Fibroblast of lung (primary cell): ENCODE results near the gene SLC25A23. TPM values are rescaled to one million over a fixed set of nuclear protein-coding genes. Genes with fewer than 3 reads are reported as not detected.

Source experiments
- DNase-seq, 2 donors: peaks; one replicate each; pipeline versions ENCODE4 v3.0.0 to v3.0.0-alpha.2; 2010; ENCODE audit warnings: low read depth in 2 of 2
- H2AFZ ChIP-seq: 2 replicates; pipeline ENCODE4 v1.5.1; 2012; ENCODE audit warnings: low read length, control low read depth, inconsistent platforms
- H3K27ac ChIP-seq: 2 replicates; pipeline ENCODE4 v1.5.1; 2011; ENCODE audit warnings: low read length, control low read depth; ENCODE audit not compliant: insufficient read depth
- H3K27me3 ChIP-seq: 2 replicates; pipeline ENCODE4 v1.5.1; 2011; ENCODE audit warnings: mild to moderate bottlenecking, low read length; ENCODE audit not compliant: control insufficient read depth, insufficient read depth
- H3K36me3 ChIP-seq: 2 replicates; pipeline ENCODE4 v1.5.1; 2011; ENCODE audit warnings: low read length; ENCODE audit not compliant: control insufficient read depth, insufficient read depth
- H3K4me1 ChIP-seq: 2 replicates; pipeline ENCODE4 v1.5.1; 2011; ENCODE audit warnings: low read length; ENCODE audit not compliant: control insufficient read depth, insufficient read depth; ENCODE audit errors: extremely low read depth
- H3K4me2 ChIP-seq: 2 replicates; pipeline ENCODE4 v1.5.1; 2011; ENCODE audit warnings: low read length, control low read depth; ENCODE audit not compliant: insufficient read depth; ENCODE audit errors: extremely low read depth
- H3K4me3 ChIP-seq, 4 experiments: fragments of 200-600 bp in 1 of 4; sonication (generic) in 1 of 4; replicated peaks in 1 of 4; 2 replicates each; pipeline ENCODE4 v1.5.1; 2011 to 2016; ENCODE audit warnings: low read length in 4 of 4, low read depth in 3 of 4, mild to moderate bottlenecking in 3 of 4, control low read depth in 2 of 4, inconsistent platforms in 1 of 4, mixed read lengths in 1 of 4; ENCODE audit not compliant: insufficient read depth in 1 of 4; ENCODE audit errors: control extremely low read depth in 1 of 4
- H3K79me2 ChIP-seq: 2 replicates; pipeline ENCODE4 v1.5.1; 2012; ENCODE audit warnings: mild to moderate bottlenecking, low read length, inconsistent platforms; ENCODE audit not compliant: control insufficient read depth, insufficient read depth
- H3K9ac ChIP-seq: 2 replicates; pipeline ENCODE4 v1.5.1; 2011; ENCODE audit warnings: mild to moderate bottlenecking, low read length, control low read depth; ENCODE audit not compliant: insufficient read depth
- H3K9me3 ChIP-seq: 2 replicates; pipeline ENCODE4 v1.5.1; 2012; ENCODE audit warnings: low read depth, low read length; ENCODE audit not compliant: control insufficient read depth, insufficient read depth
- H4K20me1 ChIP-seq: 2 replicates; pipeline ENCODE4 v1.5.1; 2011; ENCODE audit warnings: low read length; ENCODE audit not compliant: control insufficient read depth, insufficient read depth; ENCODE audit errors: extremely low read depth
- CTCF ChIP-seq, 2 donors: IDR thresholded peaks in 1 of 2; conservative IDR thresholded peaks in 1 of 2; 1 replicate in 1 of 2; 2 replicates in 1 of 2; pipeline ENCODE4 v1.5.1; 2011 to 2012; ENCODE audit warnings: low read length in 2 of 2, control low read depth in 1 of 2, inconsistent platforms in 1 of 2, low read depth in 1 of 2, mild to moderate bottlenecking in 1 of 2
- EZH2 ChIP-seq: IDR thresholded peaks from 2 replicates; pipeline ENCODE4 v1.5.1; 2012; ENCODE audit warnings: low read length, control low read depth, mild to moderate bottlenecking; ENCODE audit errors: missing control alignments
- polyA plus RNA-seq, 2 donors: library from polyadenylated mRNA; depleted of rRNA in 1 of 2; stranded (reverse) in 1 of 2; unstranded in 1 of 2; fragments of >200 nt; gene quantifications; 2 replicates each; pipeline ENCODE4 v1.2.1, GENCODE V29; 2011 to 2012; ENCODE audit warnings: missing spikeins in 1 of 2
- total RNA-seq: library from RNA; depleted of rRNA; stranded (reverse); fragments of >200 nt; gene quantifications from 2 replicates; pipeline ENCODE4 v1.2.1, GENCODE V29; 2014

SLC25A23 gene
- total and polyA plus RNA-seq, 2 donors (not counting 1 experiment from before 2014, with no cell fraction given), result 7.9 to 33.9 TPM

- H3K27ac ChIP-seq, result peak within 1 kb of the TSS; percentile 78
- H3K27me3 ChIP-seq, result peaks cover 1% of the 10 kb centered on the region
- no peak for DNase-seq
- peaks cover 19% of the 10 kb centered on the region for H3K36me3 ChIP-seq
- H3K9ac ChIP-seq, result peak within 1 kb of the TSS; percentile 72
- peaks cover 4% of the 10 kb centered on the region for H3K4me1 ChIP-seq
- peaks cover 47% of the 10 kb centered on the region for H3K79me2 ChIP-seq
- TF ChIP-seq CTCF (conservative IDR thresholded peaks at IDR 0.05 in 1 of 2, IDR thresholded peaks at IDR 0.05 in 1 of 2; ENCODE audit: low read depth in 1 of 2, low read length in 2 of 2), result no peak
- TF ChIP-seq EZH2, result no peak
- peak within 1 kb of the TSS; percentile 79 to 95 (median 88) for H3K4me3 ChIP-seq
- H4K20me1 ChIP-seq, result peaks cover 6% of the 10 kb centered on the region
- H3K9me3 ChIP-seq, result no peaks in the 10 kb centered on the region
- peak within 1 kb of the TSS; percentile 0 for H2AFZ ChIP-seq
- peak within 1 kb of the TSS; percentile 82 for H3K4me2 ChIP-seq
Observed at GRCh38 chr19:6424195-6424938, 35.2 kb downstream of the SLC25A23 start, which contains the start of gene KHSRP. Gene KHSRP, minus strand, starts transcription at chr19:6424811. Its CDS starts 110 bp downstream, at chr19:6424701.

GRCh38 chr19:6423499-6424194 is 35.9 kb downstream of the SLC25A23 start:
- Histone ChIP-seq H3K4me3 (peak overlapping the region; percentile 79 to 95 (median 88)), H3K4me2 (peak overlapping the region; percentile 82), H3K4me1 (peaks cover 4% of the 10 kb centered on the region), H3K27ac (peak overlapping the region; percentile 78), H3K36me3 (peaks cover 21% of the 10 kb centered on the region), H3K9ac (peak overlapping the region; percentile 72), H4K20me1 (peaks cover 6% of the 10 kb centered on the region), H2AFZ (no peak overlapping the region), H3K79me2 (peaks cover 52% of the 10 kb centered on the region), H3K9me3 (no peaks in the 10 kb centered on the region), H3K27me3 (no peaks in the 10 kb centered on the region)
- peak; percentile 37 to 42 for DNase-seq
- TF ChIP-seq CTCF (conservative IDR thresholded peaks at IDR 0.05 in 1 of 2, IDR thresholded peaks at IDR 0.05 in 1 of 2; ENCODE audit: low read depth in 1 of 2, low read length in 2 of 2), result no peak
- no peak for TF ChIP-seq EZH2
